Right atrium auricular region (tissue), 2 donors: ENCODE results near the gene MIDN. TPM values are rescaled to one million over a fixed set of nuclear protein-coding genes. Genes with fewer than 3 reads are reported as not detected.
"Not testable (repeated sequence)": the region's sequence is repeated elsewhere in the genome, so short reads cannot be mapped to it uniquely, and the experiment has no call there.

Experiments used
- DNase-seq: peaks from one replicate; pipeline ENCODE4 v3.0.0-alpha.2; 2019; ENCODE audit warnings: low spot score
- H3K27ac ChIP-seq, 2 donors: fragments of 200-600 bp; sonication (generic); 1 replicate in 1 of 2; 2 replicates in 1 of 2; pipeline ENCODE4 v1.5.1; 2016 to 2019
- H3K27me3 ChIP-seq, 2 donors: fragments of 200-600 bp; sonication (generic); one replicate each; pipeline versions ENCODE4 v1.5.1 to v1.6.0; 2017 to 2019
- H3K36me3 ChIP-seq: fragments of 200-600 bp; sonication (generic); one replicate; pipeline ENCODE4 v1.5.1; 2016
- H3K4me1 ChIP-seq, 2 donors: fragments of 200-600 bp; sonication (generic); one replicate each; pipeline versions ENCODE4 v1.5.1 to v1.6.0; 2017 to 2019
- H3K4me3 ChIP-seq, 2 donors: fragments of 200-600 bp; sonication (generic); 1 replicate in 1 of 2; 2 replicates in 1 of 2; pipeline ENCODE4 v1.5.1; 2017 to 2019; ENCODE audit warnings: mild to moderate bottlenecking in 1 of 2, moderate library complexity in 1 of 2
- H3K9me3 ChIP-seq, 2 donors: fragments of 200-600 bp; sonication (generic); one replicate each; pipeline ENCODE4 v1.5.1; 2019
- total RNA-seq, 2 donors: library from RNA; depleted of rRNA; stranded (reverse); fragments of >200 nt; gene quantifications; one replicate each; pipeline ENCODE4 v1.1.0, GENCODE V29; 2016
- TF ChIP-seq, protein P1 (sequence below), 2 donors: fragments of 200-600 bp; sonication (generic); IDR thresholded peaks; one replicate each; pipeline ENCODE4 v1.5.1; 2019; ENCODE audit warnings: antibody characterized with exemption in 2 of 2

MIDN gene
- 10 to 100 TPM; 42.1 to 42.2 TPM for total RNA-seq

DNA sequence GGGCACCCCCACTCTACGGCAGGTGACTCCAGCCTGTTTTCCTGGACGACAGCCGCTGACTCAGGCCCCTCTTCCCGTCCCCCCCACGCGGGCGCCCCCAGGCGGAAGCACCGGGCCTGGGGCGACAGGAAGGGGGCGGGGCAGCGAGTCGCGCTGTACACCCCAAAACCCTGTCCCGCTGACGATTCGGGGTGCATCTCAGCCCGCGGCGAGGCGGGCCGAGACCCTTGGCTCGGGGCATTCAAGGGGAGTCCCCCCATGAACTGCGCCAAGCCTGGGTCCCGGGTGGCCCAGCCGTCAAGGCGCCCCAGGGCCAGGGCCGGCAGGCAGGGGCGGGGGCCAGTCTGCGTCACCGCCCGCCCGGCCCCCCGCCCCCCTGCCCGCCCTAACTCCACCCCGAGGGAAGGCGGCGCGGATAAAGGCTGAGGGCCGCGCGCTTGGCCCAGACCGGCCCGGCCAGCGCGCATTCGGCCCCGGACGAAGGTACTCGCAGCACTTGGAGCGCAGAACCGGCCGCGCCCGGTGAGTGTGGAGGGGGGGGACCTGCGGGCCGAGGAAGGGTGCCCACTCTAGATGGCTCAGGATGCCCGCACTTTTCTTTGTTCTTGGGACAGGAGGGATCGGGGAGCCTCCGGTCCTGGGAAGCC lies at the start of gene MIDN:
MIDN (plus strand) TSS at position 445 of the 647 bp plus-strand sequence. CDS start 1,714 bp downstream, outside the sequence.
- Histone ChIP-seq H3K4me1 (peaks cover 0 to 75% of the 10 kb centered on the region in 2 donors), H3K36me3 (peaks cover 22% of the 10 kb centered on the region), H3K27me3 (no peaks in the 10 kb centered on the region), H3K9me3 (no peaks in the 10 kb centered on the region), H3K4me3 (peak within 1 kb of the TSS; percentile 81 to 82), H3K27ac (peak within 1 kb of the TSS; percentile 99)
- DNase-seq, result peak; percentile 88
- TF ChIP-seq, protein P1, sequence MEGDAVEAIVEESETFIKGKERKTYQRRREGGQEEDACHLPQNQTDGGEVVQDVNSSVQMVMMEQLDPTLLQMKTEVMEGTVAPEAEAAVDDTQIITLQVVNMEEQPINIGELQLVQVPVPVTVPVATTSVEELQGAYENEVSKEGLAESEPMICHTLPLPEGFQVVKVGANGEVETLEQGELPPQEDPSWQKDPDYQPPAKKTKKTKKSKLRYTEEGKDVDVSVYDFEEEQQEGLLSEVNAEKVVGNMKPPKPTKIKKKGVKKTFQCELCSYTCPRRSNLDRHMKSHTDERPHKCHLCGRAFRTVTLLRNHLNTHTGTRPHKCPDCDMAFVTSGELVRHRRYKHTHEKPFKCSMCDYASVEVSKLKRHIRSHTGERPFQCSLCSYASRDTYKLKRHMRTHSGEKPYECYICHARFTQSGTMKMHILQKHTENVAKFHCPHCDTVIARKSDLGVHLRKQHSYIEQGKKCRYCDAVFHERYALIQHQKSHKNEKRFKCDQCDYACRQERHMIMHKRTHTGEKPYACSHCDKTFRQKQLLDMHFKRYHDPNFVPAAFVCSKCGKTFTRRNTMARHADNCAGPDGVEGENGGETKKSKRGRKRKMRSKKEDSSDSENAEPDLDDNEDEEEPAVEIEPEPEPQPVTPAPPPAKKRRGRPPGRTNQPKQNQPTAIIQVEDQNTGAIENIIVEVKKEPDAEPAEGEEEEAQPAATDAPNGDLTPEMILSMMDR (IDR thresholded peaks at IDR 0.05), result no peak

DNA sequence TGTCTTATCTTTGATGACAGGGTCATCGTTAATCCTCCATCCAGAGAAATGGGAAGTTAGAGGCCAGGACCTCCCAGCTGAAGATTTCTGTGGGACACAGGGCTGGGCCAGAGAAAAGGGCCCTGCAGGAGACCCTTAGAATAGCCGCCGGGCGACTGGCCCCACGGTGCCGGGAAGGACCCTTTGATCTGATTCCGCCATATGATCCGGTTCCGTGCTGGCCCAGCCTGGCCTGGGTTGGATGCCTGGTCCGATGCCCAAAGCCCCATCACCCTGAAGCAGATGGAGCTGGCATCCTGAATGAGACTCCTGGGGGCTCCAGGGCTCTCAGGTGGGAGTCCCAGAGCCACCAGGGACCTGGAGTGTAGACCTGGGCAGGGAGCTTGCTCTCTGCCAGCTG lies 48.9 kb upstream of the MIDN start:
- no peak overlapping the region for H3K27ac ChIP-seq
- no peak for DNase-seq
- no peaks in the 10 kb centered on the region for H3K36me3 ChIP-seq
- H3K4me1 ChIP-seq, result no peaks in the 10 kb centered on the region
- TF ChIP-seq, protein P1 (IDR thresholded peaks at IDR 0.05), result no peak
- no peaks in the 10 kb centered on the region for H3K27me3 ChIP-seq
- H3K4me3 ChIP-seq, result no peak overlapping the region
- no peaks in the 10 kb centered on the region for H3K9me3 ChIP-seq

DNA sequence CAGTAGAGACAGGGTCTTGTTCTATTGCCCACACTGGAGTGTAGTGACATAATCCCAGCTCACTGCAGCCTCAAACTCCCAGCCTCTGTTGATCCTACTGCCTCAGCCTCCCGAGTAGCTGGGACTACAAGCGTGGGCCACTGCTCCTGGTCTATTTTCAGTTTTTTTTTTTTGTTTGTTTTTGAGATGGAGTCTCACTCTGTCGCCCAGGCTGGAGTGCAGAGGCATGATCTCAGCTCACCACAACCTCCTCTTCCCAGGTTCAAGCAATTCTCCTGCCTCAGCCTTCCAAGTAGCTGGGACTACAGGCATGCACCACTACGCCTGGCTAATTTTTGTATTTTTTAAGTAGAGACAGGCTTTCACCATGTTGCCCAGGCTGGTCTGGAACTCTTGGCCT lies 47.8 kb upstream of the MIDN start:
- H3K9me3 ChIP-seq, H3K36me3 ChIP-seq, DNase-seq, H3K4me3 ChIP-seq, H3K27ac ChIP-seq, H3K27me3 ChIP-seq, H3K4me1 ChIP-seq: not testable (repeated sequence)

DNA sequence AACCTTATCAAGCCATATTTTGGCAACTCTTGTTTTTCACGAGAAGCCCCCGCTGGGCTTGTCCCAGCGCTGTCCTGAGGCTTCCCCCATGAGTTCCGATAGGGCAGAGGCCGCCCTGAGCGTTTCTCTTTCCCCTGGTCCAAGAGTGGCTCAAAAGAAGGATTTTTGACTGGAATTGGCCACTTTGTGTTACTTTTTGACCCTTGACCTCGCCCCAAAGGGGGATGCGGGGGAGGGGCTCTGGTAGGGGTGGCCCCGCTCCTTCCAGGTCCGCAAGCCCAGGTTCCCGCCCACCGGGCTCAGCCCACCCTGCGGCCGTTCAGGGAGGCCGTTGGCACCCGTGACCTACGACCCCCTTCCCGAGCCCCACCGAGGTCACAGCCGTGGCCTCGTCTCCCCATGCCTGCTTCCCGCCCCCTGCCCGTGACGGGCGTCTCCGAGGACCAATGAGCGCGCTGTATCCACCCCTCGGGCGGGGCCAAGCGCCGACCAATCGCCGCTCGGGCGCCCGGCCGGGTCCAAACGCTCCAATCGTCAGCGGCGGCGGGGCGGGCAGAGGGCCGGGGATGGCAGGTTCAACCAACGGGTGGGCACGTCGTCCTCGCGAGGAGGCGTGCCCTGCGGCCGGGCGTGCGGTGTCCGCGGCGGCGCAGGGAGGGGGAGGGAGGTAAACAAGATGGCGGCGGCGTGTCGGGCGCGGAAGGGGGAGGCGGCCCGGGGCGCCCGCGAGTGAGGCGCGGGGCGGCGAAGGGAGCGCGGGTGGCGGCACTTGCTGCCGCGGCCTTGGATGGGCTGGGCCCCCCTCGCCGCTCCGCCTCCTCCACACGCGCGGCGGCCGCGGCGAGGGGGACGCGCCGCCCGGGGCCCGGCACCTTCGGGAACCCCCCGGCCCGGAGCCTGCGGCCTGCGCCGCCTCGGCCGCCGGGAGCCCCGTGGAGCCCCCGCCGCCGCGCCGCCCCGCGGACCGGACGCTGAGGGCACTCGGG lies 43.0 kb upstream of the MIDN start, which contains the start of gene STK11:
STK11 (plus strand) TSS at position 665 of the 986 bp plus-strand sequence. CDS start 1,136 bp downstream, outside the sequence.
- no peaks in the 10 kb centered on the region for H3K27me3 ChIP-seq
- peak within 1 kb of the TSS; percentile 79 for H3K4me3 ChIP-seq
- DNase-seq, result peak; percentile 99
- no peaks in the 10 kb centered on the region for H3K9me3 ChIP-seq
- H3K36me3 ChIP-seq, result no peaks in the 10 kb centered on the region
- TF ChIP-seq, protein P1 (IDR thresholded peaks at IDR 0.05), result no peak
- H3K4me1 ChIP-seq, result peaks cover 0 to 42% of the 10 kb centered on the region in 2 donors
- H3K27ac ChIP-seq, result peak within 1 kb of the TSS; percentile 89 to 95

DNA sequence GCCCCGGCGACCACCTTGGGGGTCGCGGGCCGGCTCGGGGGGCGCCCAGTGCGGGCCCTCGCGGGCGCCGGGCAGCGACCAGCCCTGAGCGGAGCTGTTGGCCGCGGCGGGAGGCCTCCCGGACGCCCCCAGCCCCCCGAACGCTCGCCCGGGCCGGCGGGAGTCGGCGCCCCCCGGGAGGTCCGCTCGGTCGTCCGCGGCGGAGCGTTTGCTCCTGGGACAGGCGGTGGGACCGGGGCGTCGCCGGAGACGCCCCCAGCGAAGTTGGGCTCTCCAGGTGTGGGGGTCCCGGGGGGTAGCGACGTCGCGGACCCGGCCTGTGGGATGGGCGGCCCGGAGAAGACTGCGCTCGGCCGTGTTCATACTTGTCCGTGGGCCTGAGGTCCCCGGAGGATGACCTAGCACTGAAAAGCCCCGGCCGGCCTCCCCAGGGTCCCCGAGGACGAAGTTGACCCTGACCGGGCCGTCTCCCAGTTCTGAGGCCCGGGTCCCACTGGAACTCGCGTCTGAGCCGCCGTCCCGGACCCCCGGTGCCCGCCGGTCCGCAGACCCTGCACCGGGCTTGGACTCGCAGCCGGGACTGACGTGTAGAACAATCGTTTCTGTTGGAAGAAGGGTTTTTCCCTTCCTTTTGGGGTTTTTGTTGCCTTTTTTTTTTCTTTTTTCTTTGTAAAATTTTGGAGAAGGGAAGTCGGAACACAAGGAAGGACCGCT lies 42.1 kb upstream of the MIDN start:
- H3K4me1 ChIP-seq, result peaks cover 0 to 51% of the 10 kb centered on the region in 2 donors
- no peak for DNase-seq
- no peaks in the 10 kb centered on the region for H3K9me3 ChIP-seq
- no peaks in the 10 kb centered on the region for H3K36me3 ChIP-seq
- peak overlapping the region; percentile 79 for H3K4me3 ChIP-seq
- no peaks in the 10 kb centered on the region for H3K27me3 ChIP-seq
- TF ChIP-seq, protein P1 (IDR thresholded peaks at IDR 0.05), result no peak
- H3K27ac ChIP-seq, result peak overlapping the region; percentile 89 to 95
